Coronary artery (tissue), 2 donors: ENCODE measurements around the gene PLB1.

Experiments used
- DNase-seq: peaks from one replicate; pipeline ENCODE4 v3.0.0-alpha.2; 2017; ENCODE audit warnings: low spot score
- H3K27ac ChIP-seq, 2 donors: fragments of 200-600 bp; sonication (generic); one replicate each; pipeline ENCODE4 v1.5.1; 2016 to 2019
- H3K4me3 ChIP-seq: fragments of 200-600 bp; sonication (generic); 2 replicates; pipeline ENCODE4 v1.5.1; 2016; ENCODE audit warnings: mild to moderate bottlenecking, moderate library complexity
- CTCF ChIP-seq: fragments of 200-600 bp; sonication (generic); IDR thresholded peaks from one replicate; pipeline ENCODE4 v1.5.1; 2019; ENCODE audit warnings: antibody characterized with exemption

PLB1 gene

GRCh38 chr2:28678944-28679343, 183.1 kb downstream of the PLB1 start:
- DNase-seq: no peak
- Histone ChIP-seq H3K27ac (no peak overlapping the region), H3K4me3 (no peak overlapping the region)
- TF ChIP-seq CTCF: no peak

- no peak for TF ChIP-seq CTCF
- DNase-seq: no peak
- Histone ChIP-seq H3K27ac (peak overlapping the region in 1 of 2 donors; percentile 24), H3K4me3 (no peak overlapping the region)
Observed at GRCh38 chr2:28680657-28681056, 184.8 kb downstream of the PLB1 start.

- H3K4me3 ChIP-seq: no peak overlapping the region
- no peak for TF ChIP-seq CTCF
- DNase-seq: no peak
- peak overlapping the region in 1 of 2 donors; percentile 24 for H3K27ac ChIP-seq
Observed at GRCh38 chr2:28681158-28681571, 185.3 kb downstream of the PLB1 start.

GRCh38 chr2:28681606-28682005, 185.7 kb downstream of the PLB1 start:
- TF ChIP-seq CTCF: no peak
- no peak for DNase-seq
- H3K4me3 ChIP-seq: no peak overlapping the region
- H3K27ac ChIP-seq: peak overlapping the region in 1 of 2 donors; percentile 24

- Histone ChIP-seq H3K27ac (peak overlapping the region; percentile 41 to 65), H3K4me3 (peak overlapping the region; percentile 22)
- no peak for TF ChIP-seq CTCF
- peak; percentile 84 for DNase-seq
Observed at GRCh38 chr2:28683100-28683706, 187.3 kb downstream of the PLB1 start.

GRCh38 chr2:28684142-28684858, 188.4 kb downstream of the PLB1 start:
- no peak for DNase-seq
- no peak overlapping the region for H3K27ac ChIP-seq
- no peak for TF ChIP-seq CTCF
- no peak overlapping the region for H3K4me3 ChIP-seq

- no peak for TF ChIP-seq CTCF
- no peak for DNase-seq
- Histone ChIP-seq H3K27ac (no peak overlapping the region), H3K4me3 (no peak overlapping the region)
Observed at GRCh38 chr2:28687171-28687570, 191.3 kb downstream of the PLB1 start.
